ENCODE data around the gene MAGEA9. TPM values are rescaled to one million over a fixed set of nuclear protein-coding genes. Genes with fewer than 3 reads are reported as not detected.
"Not testable (repeated sequence)": the region's sequence is repeated elsewhere in the genome, so short reads cannot be mapped to it uniquely, and the experiment has no call there.

The MAGEA9 gene
- polyA plus RNA-seq, 3 donors from 2014 or later, result not detected

DNA sequence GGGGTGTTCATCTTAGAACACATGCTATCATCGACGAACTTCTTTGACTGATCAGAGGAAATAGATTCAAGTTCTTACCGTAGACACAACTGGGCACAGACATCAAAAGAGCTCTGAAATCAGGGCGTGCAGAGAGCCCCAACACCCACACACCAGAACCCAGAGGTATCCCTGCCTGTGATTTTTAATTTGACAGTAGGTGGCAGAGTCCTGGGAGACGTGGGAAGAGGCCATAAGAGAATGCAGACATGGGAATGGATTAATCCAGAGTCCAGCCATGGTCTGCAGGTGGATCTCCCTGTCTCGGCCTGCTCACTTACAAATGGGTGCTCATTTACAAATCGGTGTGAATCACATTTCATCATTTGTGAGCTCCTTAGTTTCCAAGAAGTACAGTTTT, 3.7 kb upstream of the MAGEA9 start:
- not testable (repeated sequence) for H3K9me3 Mint-ChIP-seq; H3K4me1 Mint-ChIP-seq; H3K27ac Mint-ChIP-seq; H3K36me3 Mint-ChIP-seq; DNase-seq; H3K4me3 Mint-ChIP-seq; H3K27me3 Mint-ChIP-seq (ENCODE audit: low read depth in 3 of 3)

DNA sequence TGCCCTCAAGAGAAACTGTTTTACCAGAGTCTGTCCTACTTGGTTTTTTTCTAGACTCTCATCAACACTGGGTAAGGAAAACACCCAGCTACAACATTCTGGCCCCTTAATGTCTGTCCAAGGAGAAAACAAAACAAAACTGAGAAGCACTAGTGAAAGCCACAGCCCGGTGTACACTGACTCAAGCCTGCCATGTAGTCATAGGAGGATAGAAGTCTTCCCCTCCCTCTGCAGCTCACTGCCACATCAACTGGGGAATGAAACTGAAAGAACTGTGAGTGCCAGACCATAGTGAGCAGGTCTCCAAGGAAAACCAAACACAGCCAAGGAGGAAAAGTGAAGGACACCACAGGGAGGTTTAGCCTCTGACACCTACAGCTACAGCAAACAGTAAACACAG, 13.8 kb downstream of the MAGEA9 start:
- not testable (repeated sequence) for H3K27me3 Mint-ChIP-seq (ENCODE audit: low read depth in 3 of 3); H3K27ac Mint-ChIP-seq; H3K4me3 Mint-ChIP-seq; H3K36me3 Mint-ChIP-seq; DNase-seq; H3K9me3 Mint-ChIP-seq
- H3K4me1 Mint-ChIP-seq, result peaks cover 7 to 17% of the 10 kb centered on the region in 2 donors

DNA sequence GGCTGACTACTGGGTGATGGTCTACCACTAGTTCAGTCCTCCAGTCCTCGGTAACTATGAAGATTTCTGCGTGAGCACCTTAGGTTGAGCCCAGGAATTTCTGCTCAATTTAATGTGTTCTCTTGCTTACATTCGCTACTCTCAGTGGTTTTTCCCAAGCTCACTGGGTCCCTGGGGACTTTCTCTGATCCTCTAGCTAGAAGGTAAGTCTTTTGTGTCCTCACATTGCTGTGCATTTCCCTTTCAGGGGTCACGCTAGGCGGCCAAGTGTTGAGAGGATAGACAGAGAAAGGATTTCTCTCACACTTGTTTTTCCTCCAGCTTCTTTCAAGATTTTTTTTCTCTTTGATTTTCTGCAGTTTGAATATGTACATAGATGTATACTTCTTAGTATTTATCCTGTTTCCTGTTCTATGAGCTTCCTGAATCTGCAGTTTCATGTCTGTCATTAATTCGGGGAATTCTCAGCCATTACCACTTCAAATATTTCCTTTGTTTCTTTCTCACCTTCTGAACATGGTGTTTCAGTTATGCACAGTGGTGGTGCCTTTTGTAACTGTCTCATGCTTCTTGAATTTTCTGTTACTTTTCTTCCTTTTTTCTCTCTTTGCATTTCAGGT, 17.5 kb downstream of the MAGEA9 start:
- H3K4me3 Mint-ChIP-seq, result no peak overlapping the region
- no peaks in the 10 kb centered on the region for H3K36me3 Mint-ChIP-seq
- peak overlapping the region in 1 of 6 donors; percentile 18 for H3K27ac Mint-ChIP-seq
- H3K9me3 Mint-ChIP-seq, result no peaks in the 10 kb centered on the region
- peaks cover 7 to 17% of the 10 kb centered on the region in 2 donors for H3K4me1 Mint-ChIP-seq
- H3K27me3 Mint-ChIP-seq (ENCODE audit: low read depth in 3 of 3), result peaks cover 0 to 3% (median 0%) of the 10 kb centered on the region in 3 donors
- DNase-seq, result no peak

DNA sequence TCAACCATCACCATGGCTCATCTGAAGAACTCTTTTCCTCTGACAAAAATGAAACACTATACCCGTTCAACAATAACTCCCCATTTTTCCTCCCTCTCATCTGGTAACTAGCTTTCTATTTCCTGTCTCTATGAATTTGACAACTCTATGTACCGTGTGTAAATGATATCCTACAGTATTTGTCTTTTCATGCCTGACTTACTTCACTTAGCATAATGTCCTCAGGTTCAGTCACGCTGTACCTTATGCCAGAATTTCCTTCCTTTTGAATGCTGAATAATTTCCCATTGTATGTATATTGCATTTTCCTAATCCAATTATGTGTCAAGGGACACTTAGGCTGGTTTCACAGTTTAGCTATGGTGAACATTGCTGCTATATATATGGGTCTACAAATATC, 18.2 kb downstream of the MAGEA9 start:
- no peaks in the 10 kb centered on the region for H3K36me3 Mint-ChIP-seq
- no peak overlapping the region for H3K27ac Mint-ChIP-seq
- H3K4me3 Mint-ChIP-seq, result no peak overlapping the region
- peaks cover 0 to 3% (median 0%) of the 10 kb centered on the region in 3 donors for H3K27me3 Mint-ChIP-seq (ENCODE audit: low read depth in 3 of 3)
- no peak for DNase-seq
- peaks cover 7 to 17% of the 10 kb centered on the region in 2 donors for H3K4me1 Mint-ChIP-seq
- H3K9me3 Mint-ChIP-seq, result peaks cover 0 to 3% (median 0%) of the 10 kb centered on the region in 6 donors

DNA sequence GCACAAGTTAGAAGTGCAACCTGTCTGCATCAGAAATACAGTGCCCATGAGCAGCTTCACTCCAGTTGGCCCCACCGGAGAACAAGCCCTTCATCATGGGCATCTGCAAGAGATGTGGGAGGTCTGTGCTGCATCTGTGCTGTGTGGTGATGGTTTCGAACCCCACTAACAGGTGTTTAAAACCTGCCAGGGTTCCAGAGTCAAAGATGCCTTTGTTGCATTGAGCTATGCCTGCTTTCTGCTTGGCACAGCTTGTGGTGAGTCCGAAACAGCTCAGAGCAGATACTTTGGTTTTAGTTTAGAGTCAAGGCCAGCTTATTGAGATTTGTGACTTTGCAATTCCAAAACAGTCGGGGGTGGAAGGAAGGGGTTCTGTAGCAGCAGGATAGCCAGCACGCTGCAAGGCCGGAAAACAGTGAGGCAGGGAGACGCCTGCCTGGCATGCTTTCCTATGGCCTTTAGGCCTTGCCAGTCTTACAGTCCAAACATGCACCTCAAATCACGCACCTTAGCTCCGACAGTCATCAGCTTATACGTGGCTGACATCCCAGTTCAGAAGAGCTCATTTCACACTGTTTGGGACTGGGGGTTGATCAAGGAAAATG, 21.8 kb downstream of the MAGEA9 start:
- Mint-ChIP-seq H3K36me3 (no peaks in the 10 kb centered on the region), H3K27me3 (ENCODE audit: low read depth in 3 of 3) (peaks cover 0 to 3% (median 0%) of the 10 kb centered on the region in 3 donors), H3K9me3 (peaks cover 0 to 3% (median 0%) of the 10 kb centered on the region in 6 donors), H3K4me1 (peaks cover 6 to 11% of the 10 kb centered on the region in 2 donors), H3K27ac (no peak overlapping the region), H3K4me3 (no peak overlapping the region)
- no peak for DNase-seq

DNA sequence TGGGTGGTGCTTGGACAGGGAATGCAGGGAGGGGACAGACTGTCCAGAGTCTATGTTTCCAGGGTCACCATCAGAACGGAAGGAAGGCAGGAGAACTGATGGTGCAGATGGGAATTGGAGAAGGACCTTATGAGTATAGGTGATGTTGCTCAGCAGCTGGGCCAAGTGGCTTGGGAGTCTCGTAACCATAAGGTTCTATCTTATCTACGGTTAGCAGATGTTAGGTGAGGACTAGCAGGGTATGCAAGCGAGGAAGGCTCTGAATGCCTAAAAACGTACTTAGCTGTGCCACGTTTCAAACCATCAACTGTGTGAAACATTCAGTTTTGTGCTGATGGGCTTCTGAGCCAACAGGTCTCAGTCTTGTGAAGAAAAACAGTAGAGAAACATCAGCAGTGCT, 22.4 kb downstream of the MAGEA9 start:
- Mint-ChIP-seq H3K4me1 (peaks cover 6 to 11% of the 10 kb centered on the region in 2 donors), H3K27me3 (ENCODE audit: low read depth in 3 of 3) (peaks cover 0 to 3% (median 0%) of the 10 kb centered on the region in 3 donors), H3K36me3 (no peaks in the 10 kb centered on the region), H3K9me3 (peaks cover 0 to 3% (median 0%) of the 10 kb centered on the region in 6 donors), H3K27ac (no peak overlapping the region), H3K4me3 (no peak overlapping the region)
- DNase-seq, result no peak

DNA sequence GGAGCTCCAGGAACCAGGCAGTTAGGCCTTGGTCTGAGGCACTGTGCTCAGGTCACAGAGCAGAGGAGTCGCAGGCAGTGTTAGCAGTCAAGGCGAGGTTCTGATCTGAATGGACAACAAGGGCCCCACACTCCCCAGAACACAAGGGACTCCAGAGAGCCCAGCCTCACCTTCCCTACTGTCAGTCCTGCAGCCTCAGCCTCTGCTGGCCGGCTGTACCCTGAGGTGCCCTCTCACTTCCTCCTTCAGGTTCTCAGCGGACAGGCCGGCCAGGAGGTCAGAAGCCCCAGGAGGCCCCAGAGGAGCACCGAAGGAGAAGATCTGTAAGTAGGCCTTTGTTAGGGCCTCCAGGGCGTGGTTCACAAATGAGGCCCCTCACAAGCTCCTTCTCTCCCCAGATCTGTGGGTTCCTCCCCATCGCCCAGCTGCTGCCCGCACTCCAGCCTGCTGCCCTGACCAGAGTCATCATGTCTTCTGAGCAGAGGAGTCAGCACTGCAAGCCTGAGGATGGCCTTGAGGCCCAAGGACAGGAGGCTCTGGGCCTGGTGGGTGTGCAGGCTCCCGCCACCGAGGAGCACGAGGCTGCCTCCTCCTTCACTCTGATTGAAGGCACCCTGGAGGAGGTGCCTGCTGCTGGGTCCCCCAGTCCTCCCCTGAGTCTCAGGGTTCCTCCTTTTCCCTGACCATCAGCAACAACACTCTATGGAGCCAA, 26.2 kb downstream of the MAGEA9 start:
- Mint-ChIP-seq H3K27ac (no peak overlapping the region), H3K36me3 (no peaks in the 10 kb centered on the region), H3K4me3 (no peak overlapping the region), H3K9me3 (peaks cover 0 to 3% (median 0%) of the 10 kb centered on the region in 6 donors), H3K4me1 (no peaks in the 10 kb centered on the region), H3K27me3 (ENCODE audit: low read depth in 3 of 3) (peaks cover 0 to 4% (median 0%) of the 10 kb centered on the region in 3 donors)
- no peak for DNase-seq

DNA sequence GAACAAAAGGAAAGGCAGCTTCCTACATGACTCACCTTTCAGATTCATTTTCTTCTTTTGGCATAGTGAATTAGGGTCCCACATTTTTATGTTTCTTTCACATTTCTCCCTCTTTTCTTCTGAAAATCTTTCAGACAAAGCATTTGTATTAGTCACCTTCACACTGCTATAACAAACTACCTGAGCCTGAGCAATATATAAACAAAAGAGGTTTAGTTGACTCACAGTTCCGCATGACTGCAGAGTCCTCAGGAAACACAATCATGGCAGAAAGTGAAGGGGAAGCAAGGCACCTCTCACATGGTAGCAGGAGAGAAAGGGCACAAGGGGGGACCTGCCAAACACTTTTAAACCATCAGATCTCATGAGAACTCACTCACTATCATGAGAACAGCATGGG, 36.9 kb downstream of the MAGEA9 start:
- no peaks in the 10 kb centered on the region for H3K9me3 Mint-ChIP-seq
- no peak overlapping the region for H3K4me3 Mint-ChIP-seq
- DNase-seq, result no peak
- no peak overlapping the region for H3K27ac Mint-ChIP-seq
- no peaks in the 10 kb centered on the region for H3K4me1 Mint-ChIP-seq
- H3K36me3 Mint-ChIP-seq, result no peaks in the 10 kb centered on the region
- H3K27me3 Mint-ChIP-seq (ENCODE audit: low read depth in 3 of 3), result peaks cover 0 to 12% (median 4%) of the 10 kb centered on the region in 3 donors

DNA sequence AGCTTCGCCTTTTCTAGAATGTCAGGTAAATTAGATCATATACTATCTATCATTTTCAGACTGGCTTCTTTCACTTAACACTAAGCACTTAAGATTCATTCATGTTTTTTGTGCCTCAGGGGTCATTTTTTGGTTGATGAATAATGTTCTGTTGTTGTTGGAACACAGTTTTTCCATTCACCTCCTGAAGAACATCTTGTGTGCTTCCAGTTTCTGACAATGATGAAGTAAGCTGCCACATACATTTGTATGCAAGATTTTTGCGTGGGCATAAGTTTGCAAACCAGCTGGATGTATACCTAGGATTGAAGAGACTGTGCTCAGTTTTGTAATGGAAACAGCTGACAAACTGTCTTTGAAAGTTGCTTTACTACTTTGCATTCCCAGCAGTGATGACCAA, 37.6 kb downstream of the MAGEA9 start:
- Mint-ChIP-seq H3K9me3 (no peaks in the 10 kb centered on the region), H3K27ac (no peak overlapping the region), H3K27me3 (ENCODE audit: low read depth in 3 of 3) (peaks cover 0 to 12% (median 4%) of the 10 kb centered on the region in 3 donors), H3K4me3 (no peak overlapping the region), H3K36me3 (no peaks in the 10 kb centered on the region), H3K4me1 (no peaks in the 10 kb centered on the region)
- DNase-seq, result no peak

DNA sequence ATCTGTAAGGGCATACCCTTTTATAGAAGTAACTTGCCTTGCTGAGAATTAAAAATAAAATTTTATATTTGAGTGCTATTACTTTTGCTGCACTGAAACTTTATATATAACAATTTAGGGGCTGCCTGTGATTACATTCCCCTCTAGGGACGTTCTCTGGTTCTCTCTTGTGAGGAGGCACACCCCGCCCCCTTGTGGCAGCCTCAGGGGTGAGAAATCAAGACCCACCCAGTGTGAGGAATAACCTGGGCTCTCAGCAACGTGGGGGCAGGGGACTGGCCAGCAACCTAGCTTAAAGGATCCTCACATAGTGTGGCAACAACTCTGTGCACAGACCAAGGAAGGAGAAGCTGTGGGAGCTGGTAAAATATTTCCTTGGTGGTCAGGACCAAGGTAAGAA, 43.7 kb downstream of the MAGEA9 start:
- DNase-seq, result peak; percentile 47 to 49 (median 48)
- Mint-ChIP-seq H3K4me3 (peak overlapping the region in 1 of 5 donors; percentile 5), H3K4me1 (peaks cover 43 to 46% of the 10 kb centered on the region in 2 donors), H3K27ac (no peak overlapping the region), H3K9me3 (no peaks in the 10 kb centered on the region), H3K27me3 (ENCODE audit: low read depth in 3 of 3) (peaks cover 12 to 24% (median 13%) of the 10 kb centered on the region in 3 donors), H3K36me3 (no peaks in the 10 kb centered on the region)

DNA sequence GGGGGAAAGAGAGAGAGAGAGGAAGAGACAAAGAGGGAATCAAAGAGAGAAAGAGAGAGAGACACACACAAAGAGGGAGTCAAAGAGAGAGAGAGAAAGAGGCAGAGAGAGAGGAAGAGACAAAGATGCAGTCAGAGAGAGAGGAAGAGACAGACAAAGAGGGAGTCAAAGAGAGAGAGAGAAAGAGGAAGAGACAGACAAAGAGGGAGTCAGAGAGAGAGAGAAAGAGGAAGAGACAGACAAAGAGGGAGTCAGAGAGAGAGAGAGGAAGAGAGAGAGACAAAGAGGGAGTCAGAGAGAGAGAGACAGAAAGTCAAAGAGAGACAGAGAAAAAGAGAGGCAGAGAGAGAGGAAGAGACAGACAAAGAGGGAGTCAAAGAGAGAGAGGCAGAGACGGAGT, 45.5 kb downstream of the MAGEA9 start:
- Mint-ChIP-seq H3K36me3 (no peaks in the 10 kb centered on the region), H3K27me3 (ENCODE audit: low read depth in 3 of 3) (peaks cover 10 to 23% (median 15%) of the 10 kb centered on the region in 3 donors), H3K27ac (peak overlapping the region in 5 of 6 donors; percentile 19 to 73 (median 54)), H3K9me3 (no peaks in the 10 kb centered on the region), H3K4me1 (peaks cover 46 to 61% of the 10 kb centered on the region in 2 donors), H3K4me3 (peak overlapping the region in 3 of 5 donors; percentile 2 to 68 (median 52))
- DNase-seq, result no peak

DNA sequence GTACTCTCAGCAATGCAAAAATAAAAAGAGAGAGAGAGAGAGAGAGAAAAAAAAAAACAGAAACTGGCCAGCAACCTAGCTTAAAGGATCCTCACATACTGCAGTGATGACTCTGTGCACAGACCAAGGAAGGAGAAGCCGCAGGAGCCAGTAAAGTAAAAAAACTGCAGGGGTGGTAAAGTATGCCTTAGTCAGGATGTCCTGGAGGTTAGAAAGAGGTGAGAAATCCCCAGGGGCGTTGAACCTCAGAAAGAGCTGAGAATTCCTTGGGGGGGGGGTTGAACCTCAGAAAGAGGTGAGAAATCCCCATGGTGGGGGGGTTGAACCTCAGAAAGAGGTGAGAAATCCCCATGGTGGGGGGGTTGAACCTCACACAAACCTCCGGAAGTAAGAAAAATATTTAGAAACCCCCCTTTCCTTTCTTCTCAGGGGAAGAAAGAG, 48.0 kb downstream of the MAGEA9 start:
- Mint-ChIP-seq H3K27me3 (ENCODE audit: low read depth in 3 of 3) (peaks cover 8 to 18% (median 15%) of the 10 kb centered on the region in 3 donors), H3K36me3 (no peaks in the 10 kb centered on the region), H3K9me3 (no peaks in the 10 kb centered on the region), H3K27ac (peak overlapping the region; percentile 94 to 97 (median 95)), H3K4me1 (peaks cover 46 to 61% of the 10 kb centered on the region in 2 donors), H3K4me3 (peak overlapping the region; percentile 78 to 93 (median 85))
- peak; percentile 75 to 77 (median 76) for DNase-seq

DNA sequence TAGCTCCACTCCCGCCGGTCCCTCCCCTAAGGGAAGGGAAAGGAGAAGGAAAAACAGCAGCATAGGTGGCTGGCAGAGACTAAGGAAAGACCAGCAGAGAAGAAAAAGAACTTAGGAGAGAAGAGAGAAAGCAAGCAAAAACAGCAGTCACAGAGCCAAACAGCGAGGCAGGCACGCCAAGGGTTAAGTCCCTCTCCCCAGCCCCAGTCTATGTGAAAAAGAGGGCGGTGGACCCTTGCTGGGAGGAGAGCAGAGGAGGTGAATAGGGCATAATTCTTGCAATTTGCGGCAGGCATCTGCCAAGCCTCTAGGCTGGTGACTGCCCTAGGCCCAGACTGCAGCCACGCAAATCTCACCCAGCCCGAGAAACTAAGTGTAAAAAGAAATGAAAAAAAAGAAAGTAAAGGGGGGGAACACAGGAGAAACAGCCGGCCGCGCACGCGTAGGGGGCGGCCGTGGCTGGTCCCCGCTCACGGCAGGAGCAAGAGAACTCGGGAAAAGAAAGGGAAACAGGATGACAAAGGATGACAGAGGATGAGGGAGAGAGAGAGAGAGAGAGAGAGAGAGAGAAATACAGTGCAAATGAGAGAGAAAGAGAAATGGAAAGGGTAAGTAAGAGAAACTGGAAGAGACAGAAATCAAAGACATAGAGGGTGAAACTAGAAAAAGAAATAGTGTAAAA, 48.6 kb downstream of the MAGEA9 start:
- Mint-ChIP-seq H3K9me3 (no peaks in the 10 kb centered on the region), H3K36me3 (no peaks in the 10 kb centered on the region), H3K4me3 (peak overlapping the region; percentile 78 to 93 (median 85)), H3K27ac (peak overlapping the region; percentile 94 to 97 (median 95)), H3K27me3 (ENCODE audit: low read depth in 3 of 3) (peaks cover 6 to 18% (median 15%) of the 10 kb centered on the region in 3 donors), H3K4me1 (peaks cover 41 to 56% of the 10 kb centered on the region in 2 donors)
- DNase-seq, result peak; percentile 69 to 74 (median 72)
